ENCODE results near the gene ODAD4.
A peak's percentile ranks its signal among the peaks of the same experiment; 100 is the strongest.
"Not testable (repeated sequence)": the region's sequence is repeated elsewhere in the genome, so short reads cannot be mapped to it uniquely, and the experiment has no call there.

The ODAD4 gene

DNA sequence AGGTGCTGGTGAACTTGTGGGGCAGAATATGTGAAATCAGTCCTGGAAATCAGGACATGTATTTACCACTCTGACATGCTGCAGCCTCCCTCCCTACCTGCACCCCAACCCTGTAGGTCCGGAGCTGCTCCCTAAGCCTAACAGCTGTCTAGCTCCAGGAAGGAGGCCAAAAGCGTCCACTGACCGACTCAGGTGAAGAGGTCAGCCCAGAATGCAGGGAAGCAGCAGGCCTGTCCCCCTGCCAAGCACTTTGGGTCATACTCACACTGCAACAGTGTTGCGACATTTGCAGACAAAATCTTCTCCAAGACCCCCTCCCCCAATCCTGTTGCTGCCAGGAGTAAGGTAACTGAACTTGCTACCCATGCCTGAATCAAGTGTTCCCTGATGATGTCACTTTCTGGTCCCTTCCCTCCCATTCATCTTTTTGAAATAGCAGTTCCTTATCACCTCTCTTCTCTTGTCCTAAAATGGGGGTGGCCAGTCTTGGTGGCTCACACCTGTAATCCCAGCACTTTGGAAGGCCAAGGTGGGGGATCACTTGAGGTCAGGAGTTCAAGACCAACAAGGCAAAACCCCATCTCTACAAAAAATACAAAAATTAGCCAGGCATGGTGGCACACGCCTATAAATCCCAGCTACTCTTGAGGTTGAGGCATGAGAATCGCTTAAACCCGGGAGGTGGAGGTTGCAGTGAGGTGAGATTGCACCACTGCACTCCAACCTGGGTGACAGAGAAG lies 10.4 kb upstream of the ODAD4 start:
- Histone ChIP-seq H3K4me3 (ENCODE audit: insufficient read depth, low read depth, low read length) (peak overlapping the region; percentile 95), H3K4me1 (ENCODE audit: control insufficient read depth, insufficient read depth, low read length) (peaks cover 29% of the 10 kb centered on the region), H3K9me3 (ENCODE audit: control insufficient read depth, low read length) (no peaks in the 10 kb centered on the region), H3K27me3 (ENCODE audit: control insufficient read depth, insufficient read depth, low read length, poor library complexity, severe bottlenecking) (no peaks in the 10 kb centered on the region), H3K36me3 (ENCODE audit: control insufficient read depth, insufficient read depth, low read length) (no peaks in the 10 kb centered on the region), H3K27ac (ENCODE audit: insufficient read depth, low read depth, low read length, poor library complexity, severe bottlenecking) (peak overlapping the region; percentile 91)
- 74 to 78% methylated on average over 7 of the region's 7 CpGs for WGBS, 2 experiments

DNA sequence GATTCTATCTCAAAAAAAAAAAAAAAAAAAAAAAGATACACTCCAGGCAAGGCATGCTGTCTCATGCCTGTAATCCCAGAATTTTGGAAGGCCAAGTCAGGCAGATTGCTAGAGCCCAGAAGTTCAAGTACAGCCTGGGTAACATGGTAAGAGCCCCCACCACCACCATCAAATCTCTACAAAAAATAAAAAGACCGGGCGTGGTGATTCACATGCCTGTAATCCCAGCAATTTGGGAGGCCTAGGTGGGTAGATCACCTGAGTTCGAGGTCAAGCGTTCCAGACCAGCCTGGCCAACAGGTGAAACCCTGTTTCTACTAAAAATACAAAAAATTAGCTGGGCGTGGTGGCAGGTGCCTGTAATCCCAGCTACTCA lies 9.8 kb upstream of the ODAD4 start:
- 90% methylated on average over 5 of the region's 5 CpGs for WGBS, 2 experiments
- Histone ChIP-seq H3K27me3 (ENCODE audit: control insufficient read depth, insufficient read depth, low read length, poor library complexity, severe bottlenecking) (no peaks in the 10 kb centered on the region), H3K36me3 (ENCODE audit: control insufficient read depth, insufficient read depth, low read length) (no peaks in the 10 kb centered on the region), H3K9me3 (ENCODE audit: control insufficient read depth, low read length) (no peaks in the 10 kb centered on the region), H3K27ac (ENCODE audit: insufficient read depth, low read depth, low read length, poor library complexity, severe bottlenecking) (no peak overlapping the region), H3K4me1 (ENCODE audit: control insufficient read depth, insufficient read depth, low read length) (peaks cover 24% of the 10 kb centered on the region), H3K4me3 (ENCODE audit: insufficient read depth, low read depth, low read length) (no peak overlapping the region)

DNA sequence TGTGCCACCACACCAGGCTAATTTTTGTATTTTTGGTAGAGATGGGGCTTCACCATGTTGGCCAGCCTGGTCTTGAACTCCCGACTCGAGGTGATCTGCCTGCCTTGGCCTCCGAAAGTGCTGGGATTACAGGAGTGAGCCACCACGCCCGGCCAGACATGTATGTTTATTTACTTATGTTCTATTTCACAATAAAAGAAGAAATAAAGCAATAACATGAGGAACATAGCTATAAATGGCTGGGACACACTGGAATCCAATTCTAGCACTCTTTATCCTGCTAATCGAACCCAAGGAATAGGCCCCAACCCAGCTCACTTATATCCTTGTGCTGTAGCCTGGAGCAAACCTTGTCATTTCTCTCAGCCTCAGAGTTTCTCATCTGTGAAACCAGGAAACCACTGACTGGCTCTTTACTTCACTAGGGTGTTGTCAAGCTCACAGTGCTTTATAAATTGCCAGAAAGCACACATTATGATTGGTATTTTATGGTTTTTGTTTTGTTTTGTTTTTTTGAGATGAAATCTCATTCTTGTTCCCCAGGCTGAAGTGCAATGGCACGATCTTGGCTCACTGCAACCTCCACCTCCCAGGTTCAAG lies 4.3 kb upstream of the ODAD4 start:
- Histone ChIP-seq H3K4me1 (ENCODE audit: control insufficient read depth, insufficient read depth, low read length) (peaks cover 2% of the 10 kb centered on the region), H3K4me3 (ENCODE audit: insufficient read depth, low read depth, low read length) (no peak overlapping the region), H3K27ac (ENCODE audit: insufficient read depth, low read depth, low read length, poor library complexity, severe bottlenecking) (no peak overlapping the region), H3K9me3 (ENCODE audit: control insufficient read depth, low read length) (no peaks in the 10 kb centered on the region), H3K27me3 (ENCODE audit: control insufficient read depth, insufficient read depth, low read length, poor library complexity, severe bottlenecking) (no peaks in the 10 kb centered on the region), H3K36me3 (ENCODE audit: control insufficient read depth, insufficient read depth, low read length) (no peaks in the 10 kb centered on the region)
- 96 to 98% methylated on average over 7 of the region's 7 CpGs for WGBS, 2 experiments

GRCh38 chr17:41928693-41929251 lies 1.6 kb upstream of the ODAD4 start:
- 77 to 79% methylated on average over 6 of the region's 6 CpGs for WGBS, 2 experiments
- no peak overlapping the region for H3K27ac ChIP-seq (ENCODE audit: insufficient read depth, low read depth, low read length, poor library complexity, severe bottlenecking)
- no peak overlapping the region for H3K4me3 ChIP-seq (ENCODE audit: insufficient read depth, low read depth, low read length)
- H3K4me1 ChIP-seq (ENCODE audit: control insufficient read depth, insufficient read depth, low read length), result peaks cover 6% of the 10 kb centered on the region
- H3K27me3 ChIP-seq (ENCODE audit: control insufficient read depth, insufficient read depth, low read length, poor library complexity, severe bottlenecking), result no peaks in the 10 kb centered on the region
- no peaks in the 10 kb centered on the region for H3K9me3 ChIP-seq (ENCODE audit: control insufficient read depth, low read length)
- H3K36me3 ChIP-seq (ENCODE audit: control insufficient read depth, insufficient read depth, low read length), result no peaks in the 10 kb centered on the region

DNA sequence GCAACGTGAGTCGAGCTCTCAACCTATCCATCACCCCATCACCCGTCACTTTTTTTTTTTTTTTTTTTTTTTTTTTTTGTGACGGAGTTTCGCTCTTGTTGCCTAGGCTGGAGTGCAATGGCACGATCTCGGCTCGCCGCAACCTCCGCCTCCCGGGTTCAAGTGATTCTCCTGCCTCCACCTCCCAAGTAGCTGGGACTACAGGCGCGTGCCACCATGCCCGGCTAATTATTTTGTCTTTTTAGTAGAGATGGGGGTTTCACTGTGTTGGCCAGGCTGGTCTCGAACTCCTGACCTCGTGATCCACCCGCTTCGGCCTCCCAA lies 378 bp downstream of the ODAD4 start:
- 60 to 69% methylated on average over 18 of the region's 18 CpGs for WGBS, 2 experiments
- not testable (repeated sequence) for H3K4me1 ChIP-seq (ENCODE audit: control insufficient read depth, insufficient read depth, low read length); H3K36me3 ChIP-seq (ENCODE audit: control insufficient read depth, insufficient read depth, low read length); H3K27me3 ChIP-seq (ENCODE audit: control insufficient read depth, insufficient read depth, low read length, poor library complexity, severe bottlenecking); H3K9me3 ChIP-seq (ENCODE audit: control insufficient read depth, low read length)
- H3K4me3 ChIP-seq (ENCODE audit: insufficient read depth, low read depth, low read length), result peak overlapping the region; percentile 69
- peak overlapping the region; percentile 76 for H3K27ac ChIP-seq (ENCODE audit: insufficient read depth, low read depth, low read length, poor library complexity, severe bottlenecking)

GRCh38 chr17:41931715-41932114 lies 1.3 kb downstream of the ODAD4 start:
- H3K27me3 ChIP-seq (ENCODE audit: control insufficient read depth, insufficient read depth, low read length, poor library complexity, severe bottlenecking); H3K4me1 ChIP-seq (ENCODE audit: control insufficient read depth, insufficient read depth, low read length); H3K27ac ChIP-seq (ENCODE audit: insufficient read depth, low read depth, low read length, poor library complexity, severe bottlenecking); H3K9me3 ChIP-seq (ENCODE audit: control insufficient read depth, low read length); H3K4me3 ChIP-seq (ENCODE audit: insufficient read depth, low read depth, low read length); H3K36me3 ChIP-seq (ENCODE audit: control insufficient read depth, insufficient read depth, low read length): not testable (repeated sequence)
- WGBS, 2 experiments, result 89 to 92% methylated on average over 4 of the region's 4 CpGs

DNA sequence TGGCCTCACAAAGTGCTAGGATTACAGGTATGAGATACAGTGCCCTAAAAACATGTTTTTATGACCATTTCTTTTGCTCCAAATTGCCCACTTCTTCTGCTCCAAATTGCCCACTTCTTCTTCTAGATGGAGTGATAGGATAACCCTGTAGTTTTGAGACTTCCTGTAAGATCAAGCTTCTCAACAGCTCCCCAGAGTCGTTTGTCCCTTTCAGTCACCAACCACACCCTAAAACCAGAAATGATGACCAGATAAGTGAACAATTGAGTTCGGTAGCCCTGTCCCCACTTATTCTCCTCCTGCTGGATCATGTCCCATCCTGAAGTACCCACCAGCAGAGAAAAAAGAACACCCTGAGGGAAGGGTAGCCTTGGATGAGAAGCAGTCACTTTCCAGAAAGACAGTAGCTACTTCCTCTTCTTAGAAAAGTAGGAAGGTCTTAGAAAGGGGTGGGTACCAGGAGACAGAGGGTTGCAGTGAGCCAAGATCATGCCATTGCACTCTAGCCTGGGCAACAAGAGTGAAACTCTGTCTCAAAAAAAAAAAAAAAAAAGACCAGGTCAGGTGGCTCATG lies 2.5 kb downstream of the ODAD4 start:
- WGBS, 2 experiments, result 76 to 83% methylated on average over 2 of the region's 2 CpGs
- Histone ChIP-seq H3K4me3 (ENCODE audit: insufficient read depth, low read depth, low read length) (no peak overlapping the region), H3K9me3 (ENCODE audit: control insufficient read depth, low read length) (no peaks in the 10 kb centered on the region), H3K27ac (ENCODE audit: insufficient read depth, low read depth, low read length, poor library complexity, severe bottlenecking) (no peak overlapping the region), H3K36me3 (ENCODE audit: control insufficient read depth, insufficient read depth, low read length) (peaks cover 10% of the 10 kb centered on the region), H3K4me1 (ENCODE audit: control insufficient read depth, insufficient read depth, low read length) (peaks cover 6% of the 10 kb centered on the region), H3K27me3 (ENCODE audit: control insufficient read depth, insufficient read depth, low read length, poor library complexity, severe bottlenecking) (no peaks in the 10 kb centered on the region)

GRCh38 chr17:41935641-41936040 lies 5.2 kb downstream of the ODAD4 start:
- H3K27me3 ChIP-seq (ENCODE audit: control insufficient read depth, insufficient read depth, low read length, poor library complexity, severe bottlenecking), result no peaks in the 10 kb centered on the region
- WGBS, 2 experiments, result 90 to 93% methylated on average over 6 of the region's 6 CpGs
- H3K4me3 ChIP-seq (ENCODE audit: insufficient read depth, low read depth, low read length), result no peak overlapping the region
- H3K4me1 ChIP-seq (ENCODE audit: control insufficient read depth, insufficient read depth, low read length), result peaks cover 6% of the 10 kb centered on the region
- H3K27ac ChIP-seq (ENCODE audit: insufficient read depth, low read depth, low read length, poor library complexity, severe bottlenecking), result no peak overlapping the region
- H3K9me3 ChIP-seq (ENCODE audit: control insufficient read depth, low read length), result no peaks in the 10 kb centered on the region
- H3K36me3 ChIP-seq (ENCODE audit: control insufficient read depth, insufficient read depth, low read length), result peaks cover 10% of the 10 kb centered on the region

DNA sequence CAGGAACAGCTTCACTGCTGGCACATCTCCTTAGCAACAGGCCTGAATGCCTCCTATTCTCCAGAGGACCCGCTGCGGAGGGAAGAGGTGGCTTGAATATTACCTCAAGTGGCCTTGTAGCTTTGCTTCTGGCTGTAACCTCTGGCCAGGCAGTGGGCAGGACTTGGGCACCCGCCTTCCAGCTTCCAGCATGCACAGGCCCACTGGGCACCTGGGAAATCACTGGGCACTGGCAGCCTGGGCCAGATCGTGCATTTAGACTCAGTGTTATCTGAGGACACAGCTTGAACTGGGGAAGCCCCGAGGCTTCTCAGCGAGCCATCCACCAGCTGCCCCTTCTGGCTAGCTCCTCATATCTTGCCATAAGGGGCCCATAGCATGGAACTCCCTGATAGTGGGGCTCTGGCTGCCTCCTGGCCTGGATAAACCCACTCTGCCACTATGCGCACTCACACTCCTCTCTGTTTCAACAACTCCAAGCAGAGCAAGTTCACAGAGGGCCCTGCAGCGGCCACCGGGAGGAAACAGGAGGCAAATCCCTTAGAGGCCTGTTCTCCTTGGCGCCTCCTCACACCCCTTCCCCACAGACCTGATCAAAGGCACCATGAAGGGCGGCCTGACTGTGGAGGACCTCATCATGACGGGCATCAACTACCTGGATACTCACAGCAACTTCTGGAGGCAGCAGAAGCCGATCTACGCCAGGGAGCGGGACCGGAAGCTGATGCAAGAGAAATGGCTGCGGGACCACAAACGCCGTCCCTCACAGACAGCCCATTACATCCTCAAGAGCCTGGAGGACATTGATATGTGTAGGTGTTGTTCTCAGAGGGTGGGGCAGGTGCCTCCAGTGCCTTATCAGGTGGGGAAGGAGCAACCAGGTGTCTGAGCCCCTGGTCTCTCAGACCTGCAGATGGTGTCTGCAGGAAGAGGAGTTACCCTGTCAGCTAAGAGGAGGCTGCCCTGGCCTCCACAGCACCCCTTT lies 7.8 kb downstream of the ODAD4 start:
- Histone ChIP-seq H3K27ac (ENCODE audit: insufficient read depth, low read depth, low read length, poor library complexity, severe bottlenecking) (no peak overlapping the region), H3K27me3 (ENCODE audit: control insufficient read depth, insufficient read depth, low read length, poor library complexity, severe bottlenecking) (no peaks in the 10 kb centered on the region), H3K4me1 (ENCODE audit: control insufficient read depth, insufficient read depth, low read length) (no peaks in the 10 kb centered on the region), H3K4me3 (ENCODE audit: insufficient read depth, low read depth, low read length) (no peak overlapping the region), H3K9me3 (ENCODE audit: control insufficient read depth, low read length) (no peaks in the 10 kb centered on the region), H3K36me3 (ENCODE audit: control insufficient read depth, insufficient read depth, low read length) (peaks cover 10% of the 10 kb centered on the region)
- 93% methylated on average over 19 of the region's 19 CpGs for WGBS, 2 experiments

All from ectodermal cell (in vitro differentiated cells).